Panc1 (cell line): ENCODE results near the gene CES3.

Experiments used
- POLR2AphosphoS5 ChIP-seq: IDR thresholded peaks from 2 replicates; pipeline ENCODE4 v1.6.1; 2012; ENCODE audit warnings: mild to moderate bottlenecking, low read depth, low read length, moderate library complexity
- SIN3A ChIP-seq: IDR thresholded peaks from 2 replicates; pipeline ENCODE4 v1.6.1; 2012; ENCODE audit warnings: low read depth, mild to moderate bottlenecking, low read length, moderate library complexity, borderline replicate concordance; ENCODE audit not compliant: insufficient read depth
- TCF7L2 ChIP-seq: IDR thresholded peaks from 2 replicates; pipeline ENCODE4 v1.6.1; 2011; ENCODE audit warnings: mild to moderate bottlenecking, low read depth, low read length, inconsistent platforms
- TF ChIP-seq, protein P1 (sequence below): fragments of 450-650 bp; IDR thresholded peaks from 2 replicates; pipeline ENCODE4 v1.5.1; 2017; ENCODE audit warnings: mild to moderate bottlenecking
- TF ChIP-seq, protein P2 (sequence below), 2 experiments: IDR thresholded peaks; 2 replicates each; pipeline ENCODE4 v1.6.1; 2011 to 2012; ENCODE audit warnings: low read depth in 2 of 2, control low read depth in 1 of 2, low read length in 1 of 2, mild to moderate bottlenecking in 1 of 2, moderate library complexity in 1 of 2; ENCODE audit not compliant: insufficient read depth in 1 of 2

DNA sequence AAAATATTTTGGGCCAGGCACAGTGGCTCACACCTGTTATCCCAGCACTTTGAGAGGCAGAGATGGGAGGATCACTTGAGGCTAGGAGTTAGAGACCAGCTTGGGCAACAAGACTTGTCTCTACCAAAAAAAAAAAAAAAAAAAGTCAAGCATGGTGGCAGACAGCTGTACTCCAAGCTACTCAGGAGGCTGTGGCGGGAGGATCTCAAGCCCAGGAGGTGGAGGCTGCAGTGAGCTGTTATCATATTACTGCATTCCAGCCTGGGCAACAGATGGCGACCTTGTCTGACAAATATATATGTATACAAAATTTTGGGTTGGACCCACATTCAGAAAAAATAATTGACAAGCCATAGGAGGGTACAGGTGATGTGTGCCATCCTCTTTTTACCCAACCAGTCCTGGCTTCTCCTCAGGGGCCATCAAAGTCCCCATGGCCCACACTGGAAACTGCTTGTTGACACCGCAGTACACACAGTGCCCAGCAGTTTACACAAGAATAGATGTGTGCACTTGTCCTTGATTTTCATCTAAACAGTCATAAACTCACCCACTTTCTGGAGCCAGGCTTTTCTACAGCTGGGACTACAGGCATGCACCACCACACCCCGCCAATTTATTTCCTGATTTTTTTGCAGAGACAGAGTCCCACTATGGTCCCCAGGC, 24.0 kb upstream of the CES3 start:
- TF ChIP-seq, protein P1, sequence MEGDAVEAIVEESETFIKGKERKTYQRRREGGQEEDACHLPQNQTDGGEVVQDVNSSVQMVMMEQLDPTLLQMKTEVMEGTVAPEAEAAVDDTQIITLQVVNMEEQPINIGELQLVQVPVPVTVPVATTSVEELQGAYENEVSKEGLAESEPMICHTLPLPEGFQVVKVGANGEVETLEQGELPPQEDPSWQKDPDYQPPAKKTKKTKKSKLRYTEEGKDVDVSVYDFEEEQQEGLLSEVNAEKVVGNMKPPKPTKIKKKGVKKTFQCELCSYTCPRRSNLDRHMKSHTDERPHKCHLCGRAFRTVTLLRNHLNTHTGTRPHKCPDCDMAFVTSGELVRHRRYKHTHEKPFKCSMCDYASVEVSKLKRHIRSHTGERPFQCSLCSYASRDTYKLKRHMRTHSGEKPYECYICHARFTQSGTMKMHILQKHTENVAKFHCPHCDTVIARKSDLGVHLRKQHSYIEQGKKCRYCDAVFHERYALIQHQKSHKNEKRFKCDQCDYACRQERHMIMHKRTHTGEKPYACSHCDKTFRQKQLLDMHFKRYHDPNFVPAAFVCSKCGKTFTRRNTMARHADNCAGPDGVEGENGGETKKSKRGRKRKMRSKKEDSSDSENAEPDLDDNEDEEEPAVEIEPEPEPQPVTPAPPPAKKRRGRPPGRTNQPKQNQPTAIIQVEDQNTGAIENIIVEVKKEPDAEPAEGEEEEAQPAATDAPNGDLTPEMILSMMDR = no peak
- TF ChIP-seq POLR2AphosphoS5 (no peak), TCF7L2 (no peak), SIN3A (no peak)
- TF ChIP-seq, protein P2, sequence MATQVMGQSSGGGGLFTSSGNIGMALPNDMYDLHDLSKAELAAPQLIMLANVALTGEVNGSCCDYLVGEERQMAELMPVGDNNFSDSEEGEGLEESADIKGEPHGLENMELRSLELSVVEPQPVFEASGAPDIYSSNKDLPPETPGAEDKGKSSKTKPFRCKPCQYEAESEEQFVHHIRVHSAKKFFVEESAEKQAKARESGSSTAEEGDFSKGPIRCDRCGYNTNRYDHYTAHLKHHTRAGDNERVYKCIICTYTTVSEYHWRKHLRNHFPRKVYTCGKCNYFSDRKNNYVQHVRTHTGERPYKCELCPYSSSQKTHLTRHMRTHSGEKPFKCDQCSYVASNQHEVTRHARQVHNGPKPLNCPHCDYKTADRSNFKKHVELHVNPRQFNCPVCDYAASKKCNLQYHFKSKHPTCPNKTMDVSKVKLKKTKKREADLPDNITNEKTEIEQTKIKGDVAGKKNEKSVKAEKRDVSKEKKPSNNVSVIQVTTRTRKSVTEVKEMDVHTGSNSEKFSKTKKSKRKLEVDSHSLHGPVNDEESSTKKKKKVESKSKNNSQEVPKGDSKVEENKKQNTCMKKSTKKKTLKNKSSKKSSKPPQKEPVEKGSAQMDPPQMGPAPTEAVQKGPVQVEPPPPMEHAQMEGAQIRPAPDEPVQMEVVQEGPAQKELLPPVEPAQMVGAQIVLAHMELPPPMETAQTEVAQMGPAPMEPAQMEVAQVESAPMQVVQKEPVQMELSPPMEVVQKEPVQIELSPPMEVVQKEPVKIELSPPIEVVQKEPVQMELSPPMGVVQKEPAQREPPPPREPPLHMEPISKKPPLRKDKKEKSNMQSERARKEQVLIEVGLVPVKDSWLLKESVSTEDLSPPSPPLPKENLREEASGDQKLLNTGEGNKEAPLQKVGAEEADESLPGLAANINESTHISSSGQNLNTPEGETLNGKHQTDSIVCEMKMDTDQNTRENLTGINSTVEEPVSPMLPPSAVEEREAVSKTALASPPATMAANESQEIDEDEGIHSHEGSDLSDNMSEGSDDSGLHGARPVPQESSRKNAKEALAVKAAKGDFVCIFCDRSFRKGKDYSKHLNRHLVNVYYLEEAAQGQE (IDR thresholded peaks at IDR 0.05; ENCODE audit: insufficient read depth in 1 of 2, low read depth in 2 of 2, low read length in 1 of 2) = no peak
